Fibroblast of lung (primary cell): Measurements from ENCODE around the gene RBBP6. TPM values are rescaled to one million over a fixed set of nuclear protein-coding genes. Genes with fewer than 3 reads are reported as not detected.

ENCODE experiments used
- DNase-seq, 2 donors: peaks; one replicate each; pipeline versions ENCODE4 v3.0.0 to v3.0.0-alpha.2; 2010; ENCODE audit warnings: low read depth in 2 of 2
- H2AFZ ChIP-seq: 2 replicates; pipeline ENCODE4 v1.5.1; 2012; ENCODE audit warnings: low read length, control low read depth, inconsistent platforms
- H3K27ac ChIP-seq: 2 replicates; pipeline ENCODE4 v1.5.1; 2011; ENCODE audit warnings: low read length, control low read depth; ENCODE audit not compliant: insufficient read depth
- H3K27me3 ChIP-seq: 2 replicates; pipeline ENCODE4 v1.5.1; 2011; ENCODE audit warnings: mild to moderate bottlenecking, low read length; ENCODE audit not compliant: control insufficient read depth, insufficient read depth
- H3K36me3 ChIP-seq: 2 replicates; pipeline ENCODE4 v1.5.1; 2011; ENCODE audit warnings: low read length; ENCODE audit not compliant: control insufficient read depth, insufficient read depth
- H3K4me1 ChIP-seq: 2 replicates; pipeline ENCODE4 v1.5.1; 2011; ENCODE audit warnings: low read length; ENCODE audit not compliant: control insufficient read depth, insufficient read depth; ENCODE audit errors: extremely low read depth
- H3K4me2 ChIP-seq: 2 replicates; pipeline ENCODE4 v1.5.1; 2011; ENCODE audit warnings: low read length, control low read depth; ENCODE audit not compliant: insufficient read depth; ENCODE audit errors: extremely low read depth
- H3K4me3 ChIP-seq, 4 experiments: fragments of 200-600 bp in 1 of 4; sonication (generic) in 1 of 4; replicated peaks in 1 of 4; 2 replicates each; pipeline ENCODE4 v1.5.1; 2011 to 2016; ENCODE audit warnings: low read length in 4 of 4, low read depth in 3 of 4, mild to moderate bottlenecking in 3 of 4, control low read depth in 2 of 4, inconsistent platforms in 1 of 4, mixed read lengths in 1 of 4; ENCODE audit not compliant: insufficient read depth in 1 of 4; ENCODE audit errors: control extremely low read depth in 1 of 4
- H3K79me2 ChIP-seq: 2 replicates; pipeline ENCODE4 v1.5.1; 2012; ENCODE audit warnings: mild to moderate bottlenecking, low read length, inconsistent platforms; ENCODE audit not compliant: control insufficient read depth, insufficient read depth
- H3K9ac ChIP-seq: 2 replicates; pipeline ENCODE4 v1.5.1; 2011; ENCODE audit warnings: mild to moderate bottlenecking, low read length, control low read depth; ENCODE audit not compliant: insufficient read depth
- H3K9me3 ChIP-seq: 2 replicates; pipeline ENCODE4 v1.5.1; 2012; ENCODE audit warnings: low read depth, low read length; ENCODE audit not compliant: control insufficient read depth, insufficient read depth
- H4K20me1 ChIP-seq: 2 replicates; pipeline ENCODE4 v1.5.1; 2011; ENCODE audit warnings: low read length; ENCODE audit not compliant: control insufficient read depth, insufficient read depth; ENCODE audit errors: extremely low read depth
- EZH2 ChIP-seq: IDR thresholded peaks from 2 replicates; pipeline ENCODE4 v1.5.1; 2012; ENCODE audit warnings: low read length, control low read depth, mild to moderate bottlenecking; ENCODE audit errors: missing control alignments
- polyA plus RNA-seq, 2 donors: library from polyadenylated mRNA; depleted of rRNA in 1 of 2; stranded (reverse) in 1 of 2; unstranded in 1 of 2; fragments of >200 nt; gene quantifications; 2 replicates each; pipeline ENCODE4 v1.2.1, GENCODE V29; 2011 to 2012; ENCODE audit warnings: missing spikeins in 1 of 2
- total RNA-seq: library from RNA; depleted of rRNA; stranded (reverse); fragments of >200 nt; gene quantifications from 2 replicates; pipeline ENCODE4 v1.2.1, GENCODE V29; 2014
- TF ChIP-seq, protein P1 (sequence below), 2 donors: IDR thresholded peaks in 1 of 2; conservative IDR thresholded peaks in 1 of 2; 1 replicate in 1 of 2; 2 replicates in 1 of 2; pipeline ENCODE4 v1.5.1; 2011 to 2012; ENCODE audit warnings: low read length in 2 of 2, control low read depth in 1 of 2, inconsistent platforms in 1 of 2, low read depth in 1 of 2, mild to moderate bottlenecking in 1 of 2

RBBP6 gene
- total and polyA plus RNA-seq, 2 donors (not counting 1 experiment from before 2014, with no cell fraction given), result 16.8 to 26.4 TPM

DNA sequence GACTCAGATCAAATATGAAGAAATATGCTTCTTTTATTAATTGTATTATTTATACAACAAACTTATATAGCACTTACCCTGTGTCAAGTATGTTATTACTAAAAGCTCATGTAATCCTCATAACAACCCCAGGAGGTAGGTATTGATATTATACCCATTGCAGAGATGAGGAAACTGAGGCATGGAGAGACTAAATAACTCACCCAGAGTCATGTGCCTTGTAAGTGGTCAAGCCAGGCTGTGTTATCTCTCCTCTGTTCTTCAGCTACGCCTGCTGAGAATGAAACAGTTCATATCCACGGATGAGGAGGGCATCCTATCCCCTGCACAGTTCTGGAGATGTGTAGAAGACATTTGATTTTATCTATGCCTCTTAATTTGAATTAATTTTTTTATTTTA is 78.1 kb downstream of the RBBP6 start:
- no peaks in the 10 kb centered on the region for H4K20me1 ChIP-seq

More for the DNA sequence above, 78.1 kb downstream of the RBBP6 start:
- Histone ChIP-seq H3K4me2 (no peak overlapping the region), H3K9me3 (no peaks in the 10 kb centered on the region), H3K4me3 (no peak overlapping the region), H3K4me1 (no peaks in the 10 kb centered on the region), H3K79me2 (no peaks in the 10 kb centered on the region), H3K9ac (no peak overlapping the region), H3K27ac (no peak overlapping the region), H3K27me3 (no peaks in the 10 kb centered on the region), H3K36me3 (no peaks in the 10 kb centered on the region), H2AFZ (no peak overlapping the region)
- DNase-seq, result no peak
- TF ChIP-seq EZH2, result no peak
- TF ChIP-seq, protein P1, sequence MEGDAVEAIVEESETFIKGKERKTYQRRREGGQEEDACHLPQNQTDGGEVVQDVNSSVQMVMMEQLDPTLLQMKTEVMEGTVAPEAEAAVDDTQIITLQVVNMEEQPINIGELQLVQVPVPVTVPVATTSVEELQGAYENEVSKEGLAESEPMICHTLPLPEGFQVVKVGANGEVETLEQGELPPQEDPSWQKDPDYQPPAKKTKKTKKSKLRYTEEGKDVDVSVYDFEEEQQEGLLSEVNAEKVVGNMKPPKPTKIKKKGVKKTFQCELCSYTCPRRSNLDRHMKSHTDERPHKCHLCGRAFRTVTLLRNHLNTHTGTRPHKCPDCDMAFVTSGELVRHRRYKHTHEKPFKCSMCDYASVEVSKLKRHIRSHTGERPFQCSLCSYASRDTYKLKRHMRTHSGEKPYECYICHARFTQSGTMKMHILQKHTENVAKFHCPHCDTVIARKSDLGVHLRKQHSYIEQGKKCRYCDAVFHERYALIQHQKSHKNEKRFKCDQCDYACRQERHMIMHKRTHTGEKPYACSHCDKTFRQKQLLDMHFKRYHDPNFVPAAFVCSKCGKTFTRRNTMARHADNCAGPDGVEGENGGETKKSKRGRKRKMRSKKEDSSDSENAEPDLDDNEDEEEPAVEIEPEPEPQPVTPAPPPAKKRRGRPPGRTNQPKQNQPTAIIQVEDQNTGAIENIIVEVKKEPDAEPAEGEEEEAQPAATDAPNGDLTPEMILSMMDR (conservative IDR thresholded peaks at IDR 0.05 in 1 of 2, IDR thresholded peaks at IDR 0.05 in 1 of 2; ENCODE audit: low read depth in 1 of 2, low read length in 2 of 2), result no peak

Other genes starting within 250 kb of the RBBP6 start
- 37.0 and 49.4 TPM in 2 replicates for gene TNRC6A, start 190.1 kb downstream of the RBBP6 start, total RNA-seq
- 51.5 and 52.2 TPM in 2 replicates for gene TNRC6A, start 190.1 kb downstream of the RBBP6 start, polyA plus RNA-seq